ENCODE results near the gene OTUB2. TPM values are rescaled to one million over a fixed set of nuclear protein-coding genes. Genes with fewer than 3 reads are reported as not detected.

Gene OTUB2
- total RNA-seq, 2 experiments from 2014 or later = 2.0 to 2.9 TPM

- intact Hi-C loops (cut with micrococcal nuclease) = no loop called here
- CTCF ChIA-PET = interaction anchor here (0.7 to 1.0 kb wide), 3 partner anchors 16 to 53 kb away, joined by 3 to 4 read pairs (median 3); no protein-coding TSS in a partner anchor
- Mint-ChIP-seq H3K9me3 (peaks cover 2% of the 10 kb centered on the region), H3K36me3 (peaks cover 2% of the 10 kb centered on the region), H3K27me3 (no peaks in the 10 kb centered on the region), H3K27ac (no peak overlapping the region), H3K4me3 (no peak overlapping the region), H3K4me1 (ENCODE audit: low read depth) (no peaks in the 10 kb centered on the region)
- POLR2A ChIA-PET = no interaction called here
- no peak for DNase-seq
Observed at GRCh38 chr14:94089479-94089878, 63.3 kb downstream of the OTUB2 start.

DNA sequence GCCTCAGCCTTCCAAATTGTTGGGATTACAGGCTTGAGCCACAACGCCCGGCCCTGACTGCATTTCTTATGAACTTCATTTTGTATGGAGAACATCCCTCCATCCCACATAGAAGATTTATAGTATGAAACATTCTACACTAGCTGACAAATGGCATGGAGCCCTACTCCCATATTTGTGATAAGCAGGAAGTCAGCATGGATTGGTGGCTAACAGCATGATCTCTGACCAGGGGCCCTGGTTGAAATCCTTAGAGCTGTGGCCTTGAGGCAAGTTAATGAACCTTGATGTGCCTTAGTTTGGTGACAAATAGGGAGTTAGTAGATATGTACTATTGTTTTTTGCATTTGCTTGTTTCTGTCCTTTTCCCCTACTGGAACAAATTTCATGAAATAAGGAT, 67.3 kb downstream of the OTUB2 start:
- Mint-ChIP-seq H3K36me3 (no peaks in the 10 kb centered on the region), H3K9me3 (no peaks in the 10 kb centered on the region), H3K27ac (no peak overlapping the region), H3K4me3 (no peak overlapping the region), H3K4me1 (ENCODE audit: low read depth) (no peaks in the 10 kb centered on the region), H3K27me3 (no peaks in the 10 kb centered on the region)
- DNase-seq = no peak
- intact Hi-C loops (cut with micrococcal nuclease) = no loop called here
- CTCF ChIA-PET = interaction anchor here (1.2 kb wide), 1 partner anchor 57 kb away, joined by 3 read pairs; no protein-coding TSS in a partner anchor
- POLR2A ChIA-PET = no interaction called here

GRCh38 chr14:94097091-94097490, 71.0 kb downstream of the OTUB2 start:
- no peak overlapping the region for H3K27ac Mint-ChIP-seq
- H3K27me3 Mint-ChIP-seq = no peaks in the 10 kb centered on the region
- H3K4me3 Mint-ChIP-seq = no peak overlapping the region
- DNase-seq = no peak
- intact Hi-C loops (cut with micrococcal nuclease) = no loop called here
- CTCF ChIA-PET = no interaction called here
- H3K4me1 Mint-ChIP-seq (ENCODE audit: low read depth) = no peaks in the 10 kb centered on the region
- H3K36me3 Mint-ChIP-seq = no peaks in the 10 kb centered on the region
- no peaks in the 10 kb centered on the region for H3K9me3 Mint-ChIP-seq
- POLR2A ChIA-PET = no interaction called here

Other genes with a start within 250 kb of the OTUB2 start
- not detected for gene PRIMA1, start 237.9 kb upstream of the OTUB2 start, total RNA-seq
- not detected for gene FAM181A, start 99.0 kb upstream of the OTUB2 start, total RNA-seq
- 10 to 100 TPM; 40.6 to 44.6 TPM for gene ASB2, start 49.8 kb upstream of the OTUB2 start, total RNA-seq
- under 1 TPM; 0.44 to 0.69 TPM for gene CCDC197, start 29.0 kb upstream of the OTUB2 start, total RNA-seq
- gene DDX24, start 54.9 kb downstream of the OTUB2 start, total RNA-seq = 100 to 1,000 TPM; 241 to 252 TPM
- 10 to 100 TPM; 35.3 to 42.7 TPM for gene IFI27L1, start 55.0 kb downstream of the OTUB2 start, total RNA-seq
- gene IFI27, start 84.4 kb downstream of the OTUB2 start, total RNA-seq = 1 to 10 TPM; 2.3 to 3.1 TPM
- gene IFI27L2, start 103.3 kb downstream of the OTUB2 start, total RNA-seq = 10 to 100 TPM; 69.3 to 74.4 TPM
- gene PPP4R4, start 148.0 kb downstream of the OTUB2 start, total RNA-seq = 10 to 100 TPM; 17.0 to 19.2 TPM